ENCODE measurements around the gene MAGEA9B.
"Not testable (repeated sequence)": the region's sequence is repeated elsewhere in the genome, so short reads cannot be mapped to it uniquely, and the experiment has no call there.

Gene MAGEA9B

DNA sequence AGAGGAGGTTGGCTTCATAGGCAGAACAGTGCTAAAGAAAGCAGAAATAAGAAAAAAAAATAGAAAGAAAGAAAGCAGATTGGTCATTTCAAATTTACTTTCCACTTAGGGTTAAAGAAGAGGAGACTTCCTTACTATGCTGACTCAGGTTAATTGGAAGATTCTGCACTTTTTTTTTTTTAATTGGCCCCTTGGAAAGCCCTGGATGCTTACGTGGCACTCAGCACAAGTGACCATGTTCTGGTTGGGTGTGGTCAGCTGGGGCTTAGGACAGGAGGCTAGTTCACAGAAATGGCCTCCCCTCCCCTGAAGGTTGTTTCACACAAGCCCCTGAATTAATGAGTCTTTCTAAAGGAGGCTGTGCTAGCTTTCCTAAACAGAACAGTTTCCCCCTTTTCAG, 14.5 kb downstream of the MAGEA9B start:
- in situ Hi-C loops (cut with MboI; ENCODE audit: low sequenced_read_pairs) = no loop called here

DNA sequence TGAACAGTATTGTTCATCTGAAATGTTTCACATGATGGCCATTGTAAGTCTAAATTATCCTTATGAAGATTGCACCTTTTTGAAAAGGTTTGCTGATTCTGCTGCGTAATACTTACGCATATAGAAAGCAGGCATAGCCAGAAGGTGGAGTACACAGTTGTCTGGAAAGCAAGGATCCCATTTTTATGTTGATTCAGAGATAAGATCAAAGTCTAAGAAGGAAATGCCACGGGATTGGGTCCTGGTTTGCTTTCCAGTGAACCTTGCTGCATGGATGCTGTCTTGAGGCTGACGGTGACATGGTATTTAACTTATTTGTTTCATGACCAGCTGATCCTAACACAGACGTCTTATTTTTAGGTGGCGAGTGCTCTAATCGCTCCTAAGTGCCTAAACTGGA, 15.5 kb downstream of the MAGEA9B start:
- in situ Hi-C loops (cut with MboI; ENCODE audit: low sequenced_read_pairs) = no loop called here

DNA sequence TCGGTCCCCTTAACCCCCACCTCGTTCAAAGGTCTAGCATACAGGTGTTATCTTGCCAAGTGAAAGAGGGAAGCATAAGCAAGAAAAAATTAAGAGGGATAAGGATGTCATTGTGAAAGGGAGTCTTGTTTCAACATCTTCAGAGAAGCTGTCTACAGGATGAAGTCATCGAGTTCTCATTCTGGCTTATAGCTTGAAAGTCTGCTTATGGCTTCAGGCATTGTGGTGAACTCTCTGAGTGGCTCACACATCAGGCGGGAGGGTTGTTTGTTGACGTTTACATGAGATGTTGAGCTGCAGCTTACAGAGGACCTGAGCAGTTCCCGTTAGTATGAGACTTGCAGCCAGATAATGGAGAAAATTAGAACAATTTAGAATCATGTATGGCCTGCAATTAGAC, 16.6 kb downstream of the MAGEA9B start:
- in situ Hi-C loops (cut with MboI; ENCODE audit: low sequenced_read_pairs) = no loop called here

DNA sequence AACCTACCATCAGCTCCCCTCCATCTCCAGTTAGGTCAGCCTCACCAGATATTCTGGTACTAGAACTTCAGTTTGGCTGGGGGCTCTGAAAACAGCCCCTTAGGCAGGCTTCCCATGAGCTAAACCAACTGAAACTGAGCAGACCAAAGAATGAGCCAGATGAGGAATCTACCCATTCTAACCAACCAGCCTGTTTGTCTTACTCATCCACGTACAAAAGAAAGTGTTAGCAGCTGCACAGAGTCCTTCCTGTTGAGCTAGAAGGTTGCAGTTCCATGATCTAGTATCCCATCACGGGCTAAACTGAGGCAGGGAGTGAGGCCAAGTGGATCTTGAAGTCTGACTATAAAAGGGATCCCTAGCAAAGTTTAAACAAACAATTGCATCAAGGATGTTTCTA, 17.5 kb downstream of the MAGEA9B start:
- in situ Hi-C loops (cut with MboI; ENCODE audit: low sequenced_read_pairs) = no loop called here

DNA sequence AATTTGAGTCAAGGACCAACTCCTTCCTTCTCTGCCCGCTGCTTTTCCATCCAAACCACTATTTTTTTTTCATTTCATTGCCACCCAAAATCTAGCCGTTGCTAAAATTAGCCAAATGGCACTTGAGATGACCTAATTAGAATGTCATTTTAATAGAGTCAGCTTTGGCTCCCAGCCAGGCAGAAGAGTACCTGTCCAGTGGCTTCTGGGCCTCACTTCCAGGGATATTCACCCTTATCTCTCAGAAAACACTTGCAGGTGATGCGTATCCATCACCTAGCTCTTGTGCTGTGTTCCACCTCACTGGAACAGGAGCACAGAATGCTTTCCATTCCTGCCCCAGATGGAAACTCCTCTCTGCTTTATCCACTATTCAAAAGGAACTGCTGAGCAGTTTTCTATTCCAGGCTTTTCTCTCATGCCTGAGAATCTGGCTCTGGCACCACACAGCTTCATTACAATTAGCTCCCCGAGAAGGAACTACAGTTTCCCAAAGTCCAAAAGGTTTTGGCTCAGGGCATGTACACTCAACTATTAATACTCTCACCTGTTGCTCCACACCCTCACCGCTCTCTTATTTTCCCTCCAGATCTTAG, 18.5 kb downstream of the MAGEA9B start:
- in situ Hi-C loops (cut with MboI; ENCODE audit: low sequenced_read_pairs) = no loop called here

DNA sequence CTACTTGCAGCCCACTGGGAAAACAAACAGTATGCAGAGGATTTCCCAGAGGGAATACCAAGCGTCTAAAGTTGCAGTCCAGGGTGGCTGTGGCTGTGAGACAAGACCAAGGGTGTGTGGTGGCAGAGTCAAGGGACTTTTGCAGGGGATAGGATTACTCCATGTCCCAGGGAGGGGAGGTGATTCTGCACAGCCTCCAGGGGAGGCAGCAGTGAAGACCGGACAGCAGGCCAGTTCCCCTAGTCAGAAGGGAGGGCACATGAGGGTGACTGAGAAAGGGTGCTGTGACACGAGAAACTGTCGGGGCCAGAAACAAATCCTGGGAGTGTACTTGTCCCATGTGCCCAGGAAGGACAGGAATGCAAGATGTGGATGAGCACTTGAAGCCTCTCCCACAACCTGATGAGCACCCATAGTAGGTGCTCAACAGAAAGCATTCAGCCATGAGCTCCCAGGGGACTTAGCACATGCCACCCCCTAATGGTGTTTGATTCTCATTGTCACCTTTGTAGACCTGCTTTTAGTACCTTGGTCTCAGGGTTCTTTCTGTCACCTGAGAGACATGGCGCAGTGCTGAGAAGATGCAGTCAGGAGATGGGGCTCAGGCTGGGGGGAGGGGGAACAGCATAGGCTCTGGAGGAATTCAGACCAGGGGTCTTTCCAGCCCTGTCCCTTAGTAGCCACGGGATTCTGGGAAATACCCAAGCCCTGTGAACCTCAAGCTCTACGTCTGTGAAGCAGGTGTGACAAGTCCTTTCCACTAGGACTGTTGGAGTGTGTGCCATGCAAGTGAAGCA, 19.4 kb downstream of the MAGEA9B start:
- in situ Hi-C loops (cut with MboI; ENCODE audit: low sequenced_read_pairs) = no loop called here

DNA sequence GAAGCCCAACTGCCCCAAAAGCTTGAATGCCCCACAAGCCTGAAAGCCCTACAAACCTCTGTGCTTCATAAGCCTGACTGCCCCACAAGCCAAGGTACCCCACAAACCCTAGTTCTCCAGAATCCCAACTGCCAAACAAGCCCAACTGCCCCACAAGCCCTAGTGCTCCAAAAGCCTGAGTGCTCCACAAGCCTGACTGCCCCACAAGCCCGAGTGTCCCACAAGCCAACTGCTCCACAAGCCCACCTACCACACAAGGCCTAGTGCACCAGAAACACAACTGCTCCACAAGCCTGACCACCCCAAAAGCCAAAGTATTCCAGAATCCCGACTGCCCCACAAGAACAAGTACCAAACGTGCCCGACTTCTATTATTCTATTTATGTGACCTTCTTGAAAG, 23.9 kb downstream of the MAGEA9B start:
- in situ Hi-C loops (cut with MboI; ENCODE audit: low sequenced_read_pairs) = no loop called here

DNA sequence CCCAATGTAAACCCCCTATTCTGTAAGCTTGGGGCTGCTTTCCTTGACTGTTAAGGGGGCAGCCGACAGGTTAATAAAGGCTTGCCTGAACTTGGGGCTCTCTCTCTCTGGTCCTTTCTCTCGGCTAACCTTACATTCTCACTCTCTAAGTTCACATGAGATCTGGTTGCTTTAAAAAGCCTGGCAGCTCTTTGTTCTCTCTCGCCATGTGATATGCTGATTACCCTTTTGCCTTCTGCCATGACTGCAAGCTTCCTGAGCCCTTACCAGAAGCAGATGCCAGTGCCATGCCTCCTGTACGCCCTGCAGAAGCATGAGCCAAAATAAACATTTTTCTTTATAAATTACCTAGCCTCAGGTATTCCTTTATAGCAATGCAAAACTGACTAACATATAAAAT, 32.0 kb downstream of the MAGEA9B start:
- in situ Hi-C loops (cut with MboI; ENCODE audit: low sequenced_read_pairs) = not testable (repeated sequence)

DNA sequence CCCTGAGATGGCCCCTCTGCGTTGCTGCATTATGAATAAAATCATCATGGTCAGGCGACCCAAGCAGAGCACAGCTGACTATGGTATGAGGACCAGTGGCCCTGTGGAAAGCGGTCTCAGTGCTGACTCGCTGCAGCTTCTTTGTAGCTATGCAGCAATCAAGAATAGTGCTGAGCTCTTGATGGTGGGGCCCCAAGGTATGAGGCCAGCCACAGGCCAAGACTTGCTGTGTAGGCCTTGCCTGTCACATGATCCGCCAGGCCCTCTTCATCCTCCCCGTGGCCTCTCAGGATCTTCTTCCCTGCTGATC, 35.4 kb downstream of the MAGEA9B start:
- in situ Hi-C loops (cut with MboI; ENCODE audit: low sequenced_read_pairs) = not testable (repeated sequence)

DNA sequence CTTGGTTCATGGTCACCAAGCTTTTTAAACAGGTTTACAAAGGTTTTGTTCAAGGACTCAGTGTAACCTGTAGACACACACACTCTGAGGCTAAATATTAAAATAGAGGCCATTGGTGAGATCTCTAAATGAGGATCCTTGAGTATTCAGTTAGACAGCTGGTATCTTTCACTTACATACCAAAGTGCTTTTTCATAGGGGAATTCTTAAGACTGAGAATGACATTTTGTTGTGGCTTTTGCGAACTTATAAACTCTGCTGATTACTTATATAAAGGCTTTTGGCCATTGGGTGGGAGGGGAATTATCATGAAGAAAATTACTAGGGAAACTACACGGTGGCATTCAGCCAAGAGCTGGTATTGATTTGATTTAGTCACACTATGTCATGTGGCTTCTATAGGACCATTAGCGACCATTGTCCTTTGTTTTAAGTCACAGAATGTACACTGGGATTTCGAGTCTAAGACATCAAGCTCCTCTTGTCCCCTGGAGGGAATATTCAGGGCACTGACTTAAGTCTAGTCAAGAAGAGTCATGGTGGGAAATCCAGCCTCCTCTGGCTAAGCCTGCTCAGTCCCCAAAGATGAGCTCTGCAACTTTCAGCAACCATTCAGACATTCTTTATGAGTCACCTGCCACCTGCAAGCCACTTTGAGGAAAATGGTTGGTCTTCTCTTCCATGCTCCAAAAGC, 35.9 kb downstream of the MAGEA9B start:
- in situ Hi-C loops (cut with MboI; ENCODE audit: low sequenced_read_pairs) = not testable (repeated sequence)

DNA sequence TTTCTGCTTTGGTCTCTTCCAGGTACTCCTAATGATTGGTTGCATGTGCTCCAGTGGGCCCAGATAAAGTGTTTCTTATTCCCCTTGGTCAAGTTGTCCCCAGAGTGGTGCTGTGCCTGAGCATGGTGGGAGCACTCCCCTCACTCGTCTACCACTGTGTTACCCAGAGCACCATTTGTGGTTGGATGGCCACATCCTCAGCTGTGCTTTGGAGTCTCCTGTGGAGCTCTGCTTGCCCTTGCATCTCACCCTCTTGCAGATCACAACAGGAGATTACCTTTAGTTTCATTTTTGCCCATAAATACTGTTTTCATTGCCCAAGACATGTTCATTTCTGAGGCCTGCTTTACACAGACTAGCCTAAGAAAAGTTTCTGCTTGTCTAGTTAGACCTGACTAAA, 36.8 kb downstream of the MAGEA9B start:
- in situ Hi-C loops (cut with MboI; ENCODE audit: low sequenced_read_pairs) = not testable (repeated sequence)

DNA sequence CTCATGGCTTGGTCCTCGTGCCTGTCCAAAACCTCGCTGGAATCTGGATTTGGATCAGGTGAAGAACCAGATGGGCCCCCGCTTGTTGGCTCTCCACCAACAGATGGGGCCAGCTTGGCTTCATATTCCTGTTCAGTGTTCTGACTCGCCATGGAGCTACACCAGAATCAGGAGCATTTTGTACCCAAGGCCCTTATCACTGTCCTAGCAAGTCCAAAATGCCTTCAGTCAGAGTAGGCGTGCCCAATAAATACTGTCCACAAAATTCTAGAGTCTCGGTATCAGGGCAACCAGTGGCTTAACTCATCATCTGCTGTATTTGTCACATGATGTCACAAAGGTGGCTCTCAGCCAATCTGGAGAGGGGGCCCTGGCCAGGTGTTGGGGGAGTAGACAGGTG, 37.6 kb downstream of the MAGEA9B start, which contains the start of gene HSFX3:
Gene HSFX3, minus strand, starts transcription at position 224 of the 400 bp plus-strand sequence. Its CDS starts 72 bp downstream, at position 152.
- in situ Hi-C loops (cut with MboI; ENCODE audit: low sequenced_read_pairs) = not testable (repeated sequence)

DNA sequence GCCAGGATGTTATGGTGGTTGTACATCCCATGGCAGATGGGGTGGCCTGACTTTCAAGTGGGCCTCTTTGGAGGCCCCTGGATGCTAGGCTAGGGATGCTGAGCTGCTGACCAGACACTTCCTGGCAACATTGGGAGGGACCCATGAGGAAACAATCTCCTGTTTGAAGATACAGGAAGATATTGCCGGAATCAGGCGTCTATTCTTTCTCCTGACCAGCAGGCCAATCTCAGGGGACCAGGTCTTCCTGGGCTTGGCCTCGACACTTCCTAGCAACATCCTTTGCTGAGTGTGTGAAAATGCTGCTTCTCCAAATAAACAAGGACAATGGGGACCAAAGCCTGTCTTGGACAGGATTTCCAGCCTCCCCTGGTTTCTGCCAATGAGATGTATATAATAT, 39.5 kb downstream of the MAGEA9B start:
- in situ Hi-C loops (cut with MboI; ENCODE audit: low sequenced_read_pairs) = not testable (repeated sequence)

DNA sequence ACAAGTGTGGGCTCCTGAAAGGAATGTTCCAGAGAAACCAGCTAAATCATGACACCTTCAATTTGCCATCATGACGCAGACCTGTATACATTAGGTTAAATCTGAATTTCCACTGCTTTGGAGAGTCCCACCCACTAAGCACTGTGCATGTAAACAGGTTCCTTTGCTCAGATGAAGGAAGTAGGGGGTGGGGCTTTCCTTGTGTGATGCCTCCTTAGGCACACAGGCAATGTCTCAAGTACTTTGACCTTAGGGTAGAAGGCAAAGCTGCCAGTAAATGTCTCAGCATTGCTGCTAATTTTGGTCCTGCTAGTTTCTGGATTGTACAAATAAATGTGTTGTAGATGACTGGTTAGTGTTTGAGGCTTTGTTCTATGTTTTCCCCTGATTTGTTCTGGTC, 40.3 kb downstream of the MAGEA9B start:
- in situ Hi-C loops (cut with MboI; ENCODE audit: low sequenced_read_pairs) = not testable (repeated sequence)

DNA sequence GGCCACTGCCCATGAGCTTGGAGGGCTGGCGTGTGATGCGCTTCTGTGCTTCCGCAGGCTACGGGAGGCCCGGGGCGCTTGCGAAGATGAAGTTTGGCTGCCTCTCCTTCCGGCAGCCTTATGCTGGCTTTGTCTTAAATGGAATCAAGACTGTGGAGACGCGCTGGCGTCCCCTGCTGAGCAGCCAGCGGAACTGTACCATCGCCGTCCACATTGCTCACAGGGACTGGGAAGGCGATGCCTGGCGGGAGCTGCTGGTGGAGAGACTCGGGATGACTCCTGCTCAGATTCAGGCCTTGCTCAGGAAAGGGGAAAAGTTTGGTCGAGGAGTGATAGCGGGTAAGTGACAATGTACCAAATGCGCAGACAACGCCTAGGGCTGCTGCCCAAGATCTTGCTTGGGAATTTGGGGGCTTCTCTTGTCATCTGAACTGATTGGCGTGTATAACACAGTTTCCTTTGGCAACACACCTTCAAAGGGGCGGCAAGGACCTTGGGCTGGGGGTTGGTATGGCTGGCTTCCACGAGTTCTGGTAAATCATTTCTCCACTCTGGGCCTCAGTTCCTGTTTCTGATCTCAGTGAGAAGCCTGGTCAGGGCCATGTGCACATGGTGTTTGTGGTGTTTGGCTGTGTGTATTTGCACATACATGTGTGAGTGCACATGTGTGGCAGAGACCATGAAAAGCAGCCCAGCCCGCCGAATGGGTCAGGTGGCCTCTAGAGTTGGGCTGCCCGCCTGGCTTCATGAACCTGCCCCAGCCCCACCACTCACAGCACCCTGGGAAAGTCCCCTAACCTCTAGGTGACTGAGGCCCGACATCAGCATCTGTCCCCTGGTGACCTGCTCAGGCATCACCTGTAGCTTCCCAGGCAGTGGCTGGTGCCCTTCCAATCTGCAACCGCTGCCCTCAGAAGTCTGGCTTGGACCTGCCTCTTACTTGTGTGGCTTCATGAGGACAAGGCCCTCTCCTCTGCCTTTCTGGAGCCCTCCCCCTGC, 41.4 kb downstream of the MAGEA9B start:
- in situ Hi-C loops (cut with MboI; ENCODE audit: low sequenced_read_pairs) = not testable (repeated sequence)

DNA sequence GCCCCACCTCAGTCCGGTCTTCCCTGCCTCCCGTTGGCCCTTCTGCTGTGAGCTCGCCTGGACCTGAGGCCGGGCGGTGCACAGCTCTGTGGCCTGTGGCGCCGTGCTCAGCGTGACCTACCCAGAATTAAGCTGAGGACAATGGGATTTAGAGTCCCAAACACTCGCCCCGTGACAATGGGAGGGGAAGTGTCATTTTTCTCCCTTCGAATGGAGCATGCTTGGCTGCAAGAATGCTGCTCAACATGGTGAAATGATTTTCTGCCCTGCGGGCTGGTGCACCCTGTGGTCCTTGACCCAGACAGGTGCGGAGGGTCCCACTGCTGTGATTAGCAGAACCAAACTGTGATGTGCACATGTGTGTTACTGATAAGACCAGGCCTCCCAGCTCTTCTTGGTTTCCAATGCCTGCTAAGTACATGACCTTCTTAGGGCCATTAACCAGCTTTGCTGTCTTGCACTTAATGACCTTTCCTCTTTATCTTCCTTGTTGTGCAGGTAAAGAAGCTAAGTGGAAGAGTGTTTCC, 45.7 kb downstream of the MAGEA9B start:
- in situ Hi-C loops (cut with MboI; ENCODE audit: low sequenced_read_pairs) = no loop called here

DNA sequence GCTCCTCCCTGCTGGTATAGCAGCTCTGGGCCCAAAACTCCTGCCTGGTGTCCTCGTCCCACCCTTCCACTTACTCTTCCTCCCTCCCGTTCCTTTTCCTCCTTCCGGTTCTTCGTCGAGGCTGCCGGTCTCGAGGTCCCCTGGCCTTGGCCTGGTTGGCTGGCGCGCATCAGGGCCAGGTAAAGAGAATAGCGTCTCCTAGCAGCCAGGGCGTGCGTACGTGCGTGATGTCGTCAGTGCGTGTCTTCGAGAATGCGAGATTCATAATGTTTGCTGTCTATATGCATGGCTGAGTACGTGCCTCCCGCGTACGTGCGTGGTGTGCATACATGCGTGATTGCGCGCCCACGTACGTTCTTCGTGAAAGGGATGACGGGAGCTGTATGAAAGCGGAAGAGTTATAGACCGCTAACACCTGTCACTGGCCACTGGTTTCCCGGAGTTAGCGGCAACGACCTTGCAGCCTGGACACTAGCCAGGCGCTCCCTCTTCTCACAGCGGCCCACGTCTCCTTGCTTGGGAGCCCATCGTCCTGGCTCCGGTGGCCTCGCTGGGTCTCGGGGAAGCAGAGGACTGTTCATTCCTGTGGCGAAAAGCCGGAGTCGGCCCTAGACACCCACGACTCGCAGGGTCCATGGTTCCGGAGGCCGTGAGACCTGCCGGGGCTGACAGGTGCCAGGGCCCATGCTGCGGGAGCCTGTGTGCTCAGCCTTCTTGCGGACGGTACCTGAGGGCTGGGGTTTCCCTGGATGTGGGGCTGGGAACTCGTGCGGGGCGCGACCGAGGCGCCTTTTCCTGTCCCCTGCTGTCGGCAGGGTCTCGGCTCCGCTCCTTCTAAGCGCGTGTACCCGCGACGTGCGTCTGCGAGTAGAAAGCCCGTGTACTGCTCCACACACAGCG, 46.4 kb downstream of the MAGEA9B start, which contains the start of gene EOLA1:
Gene EOLA1, plus strand, starts transcription at position 392 of the 900 bp plus-strand sequence. CDS start 4,619 bp downstream, outside the sequence.
- in situ Hi-C loops (cut with MboI; ENCODE audit: low sequenced_read_pairs) = no loop called here

DNA sequence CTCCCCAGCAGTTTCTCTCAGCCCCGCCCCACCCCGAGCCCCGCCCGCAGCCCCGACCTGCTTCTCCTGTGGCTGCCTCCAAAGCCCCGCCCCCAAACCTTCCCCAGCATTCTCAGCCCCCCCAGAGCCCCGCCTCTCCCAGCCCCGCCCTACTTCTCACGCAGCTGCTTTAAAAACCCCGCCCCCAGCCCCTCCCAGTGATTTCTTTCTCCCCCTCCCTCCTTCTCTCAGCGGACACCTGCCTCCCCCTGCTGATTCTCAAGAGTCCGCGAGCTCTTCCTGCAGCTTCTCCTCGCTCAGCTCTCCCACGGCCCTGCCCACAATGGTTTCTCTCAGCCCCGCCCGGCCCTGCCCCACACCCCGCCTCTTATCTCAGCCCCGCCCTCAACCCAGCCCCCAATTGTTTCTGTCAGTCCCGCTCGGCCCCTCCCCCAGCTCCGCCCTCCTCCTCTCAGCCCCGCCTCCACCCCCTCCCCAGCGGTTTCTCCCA, 47.1 kb downstream of the MAGEA9B start:
- in situ Hi-C loops (cut with MboI; ENCODE audit: low sequenced_read_pairs) = no loop called here
